Measurements from ENCODE around the gene ATXN1. TPM values are rescaled to one million over a fixed set of nuclear protein-coding genes. Genes with fewer than 3 reads are reported as not detected.
A peak's percentile ranks its signal among the peaks of the same experiment; 100 is the strongest.

The ATXN1 gene
- total RNA-seq, 1 donor from 2014 or later: 70.0 TPM

DNA sequence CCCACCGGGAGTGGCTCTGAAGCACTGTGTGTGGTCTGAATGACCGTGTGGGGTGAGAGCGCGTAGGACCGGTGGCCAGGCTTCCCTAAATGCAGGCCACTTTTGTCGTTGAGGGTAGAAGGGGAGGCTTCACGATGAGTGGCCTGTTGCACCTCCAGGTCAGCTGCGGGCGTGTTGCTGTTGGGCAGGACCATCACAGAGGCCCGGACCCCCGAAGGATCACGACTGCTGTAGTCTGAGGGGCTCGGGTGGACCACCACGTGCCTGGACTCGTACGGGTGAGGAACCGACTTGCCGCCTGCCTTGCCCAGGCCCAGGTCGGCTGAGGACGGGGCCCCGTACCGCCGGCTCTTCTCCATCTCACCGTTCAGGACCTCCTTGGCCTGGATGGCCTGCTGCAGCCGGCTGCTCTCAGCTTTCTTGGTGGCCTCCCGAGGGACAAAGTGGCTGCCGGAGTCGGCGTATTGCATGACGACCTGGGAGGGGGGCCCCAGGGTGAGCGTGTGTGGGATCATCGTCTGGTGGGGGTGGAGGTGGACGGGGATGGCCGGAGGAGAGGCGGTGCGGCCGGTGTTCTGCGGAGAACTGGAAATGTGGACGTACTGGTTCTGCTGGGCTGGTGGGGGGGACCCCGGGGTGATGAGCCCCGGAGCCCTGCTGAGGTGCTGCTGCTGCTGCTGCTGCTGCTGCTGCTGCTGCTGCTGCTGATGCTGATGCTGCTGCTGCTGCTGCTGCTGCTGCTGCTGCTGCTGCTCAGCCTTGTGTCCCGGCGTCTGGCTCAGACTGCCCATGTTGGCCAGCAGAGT, 434.1 kb downstream of the ATXN1 start:
- H3K27me3 Mint-ChIP-seq: no peaks in the 10 kb centered on the region
- no peak overlapping the region for H3K4me3 Mint-ChIP-seq
- peaks cover 41% of the 10 kb centered on the region for H3K36me3 Mint-ChIP-seq (ENCODE audit: low read depth)
- H3K9me3 Mint-ChIP-seq: no peaks in the 10 kb centered on the region
- intact Hi-C loops (cut with micrococcal nuclease): no loop called here
- H3K4me1 Mint-ChIP-seq: peaks cover 28% of the 10 kb centered on the region
- no peak overlapping the region for H3K27ac Mint-ChIP-seq
- no peak for DNase-seq

DNA sequence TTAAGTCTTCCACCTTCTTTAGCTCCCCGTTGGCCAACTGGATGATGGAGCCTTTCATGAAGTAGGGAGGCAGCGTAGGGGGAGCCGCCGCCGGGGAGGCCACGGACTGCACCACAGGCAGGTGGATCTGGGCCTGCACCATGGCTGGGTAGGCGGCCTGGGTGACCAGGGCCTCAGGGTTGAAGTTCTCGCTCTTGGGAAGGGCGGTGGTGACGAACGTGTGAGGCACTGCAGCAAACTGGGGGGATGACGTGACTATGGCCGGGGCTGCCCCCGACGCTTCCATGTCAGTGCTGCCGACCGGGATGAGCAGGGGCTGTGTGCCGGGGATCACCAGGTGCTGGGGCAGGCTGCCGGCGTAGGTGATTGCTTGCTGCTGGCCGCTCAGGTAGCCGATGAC, 434.7 kb downstream of the ATXN1 start:
- no peak for DNase-seq
- Mint-ChIP-seq H3K4me1 (peaks cover 33% of the 10 kb centered on the region), H3K27ac (no peak overlapping the region), H3K9me3 (no peaks in the 10 kb centered on the region), H3K36me3 (ENCODE audit: low read depth) (peaks cover 43% of the 10 kb centered on the region), H3K4me3 (no peak overlapping the region), H3K27me3 (no peaks in the 10 kb centered on the region)
- intact Hi-C loops (cut with micrococcal nuclease): no loop called here

DNA sequence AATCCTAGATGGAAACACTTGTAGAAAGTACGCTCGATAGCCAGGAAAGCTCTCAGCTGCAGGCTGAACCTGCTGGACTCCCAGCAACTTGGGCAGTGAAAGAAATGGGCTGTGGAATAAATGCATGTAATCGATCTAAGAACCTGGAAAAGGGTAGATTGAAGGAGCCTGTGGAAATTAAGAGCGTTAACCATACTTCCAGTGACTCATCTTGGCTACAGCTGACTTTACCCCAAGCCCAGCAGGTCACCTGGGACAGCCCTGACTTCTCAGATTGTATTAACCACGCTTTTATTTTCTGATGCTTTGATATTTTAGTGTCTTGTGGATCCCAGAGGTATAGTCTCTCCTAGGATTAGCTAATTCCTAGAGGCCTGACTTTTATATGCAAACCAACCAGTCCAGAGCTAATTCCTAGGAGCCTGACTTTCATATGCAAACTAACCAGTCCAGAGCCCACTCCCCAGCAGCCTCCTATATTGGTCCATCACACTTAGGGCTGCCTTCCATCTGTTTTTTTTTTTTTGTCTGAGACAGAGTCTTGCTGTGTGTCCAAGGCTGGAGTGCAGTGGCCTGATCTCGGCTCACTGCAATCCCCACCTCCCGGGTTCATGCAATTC, 436.5 kb downstream of the ATXN1 start:
- intact Hi-C loops (cut with micrococcal nuclease): loop anchor here (5.0 kb wide), 7 partner anchors 87 to 633 kb away; partner anchors contain the start of gene GMPR
- DNase-seq: no peak
- Mint-ChIP-seq H3K36me3 (ENCODE audit: low read depth) (peaks cover 47% of the 10 kb centered on the region), H3K4me3 (no peak overlapping the region), H3K9me3 (no peaks in the 10 kb centered on the region), H3K27ac (peak overlapping the region; percentile 75), H3K27me3 (no peaks in the 10 kb centered on the region), H3K4me1 (peaks cover 46% of the 10 kb centered on the region)

DNA sequence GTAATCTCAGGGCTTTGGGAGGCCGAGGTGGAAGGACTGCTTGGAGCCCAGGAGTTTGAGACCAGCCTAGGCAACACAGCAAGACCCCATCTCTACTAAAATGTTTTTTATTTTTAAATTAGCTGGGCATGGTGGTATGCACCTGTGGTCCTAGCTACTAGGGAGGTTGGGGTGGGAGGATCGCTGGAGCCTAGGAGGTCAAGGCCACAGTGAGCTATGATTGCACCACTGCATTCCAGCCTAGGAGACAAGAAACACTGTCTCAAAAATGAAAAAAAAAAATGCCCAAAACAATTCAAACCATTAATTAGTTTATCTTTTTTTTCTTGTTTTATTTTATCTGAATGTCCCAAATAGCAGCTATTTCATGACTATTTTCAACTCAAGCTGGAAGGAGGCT, 437.1 kb downstream of the ATXN1 start:
- no peaks in the 10 kb centered on the region for H3K27me3 Mint-ChIP-seq

DNA sequence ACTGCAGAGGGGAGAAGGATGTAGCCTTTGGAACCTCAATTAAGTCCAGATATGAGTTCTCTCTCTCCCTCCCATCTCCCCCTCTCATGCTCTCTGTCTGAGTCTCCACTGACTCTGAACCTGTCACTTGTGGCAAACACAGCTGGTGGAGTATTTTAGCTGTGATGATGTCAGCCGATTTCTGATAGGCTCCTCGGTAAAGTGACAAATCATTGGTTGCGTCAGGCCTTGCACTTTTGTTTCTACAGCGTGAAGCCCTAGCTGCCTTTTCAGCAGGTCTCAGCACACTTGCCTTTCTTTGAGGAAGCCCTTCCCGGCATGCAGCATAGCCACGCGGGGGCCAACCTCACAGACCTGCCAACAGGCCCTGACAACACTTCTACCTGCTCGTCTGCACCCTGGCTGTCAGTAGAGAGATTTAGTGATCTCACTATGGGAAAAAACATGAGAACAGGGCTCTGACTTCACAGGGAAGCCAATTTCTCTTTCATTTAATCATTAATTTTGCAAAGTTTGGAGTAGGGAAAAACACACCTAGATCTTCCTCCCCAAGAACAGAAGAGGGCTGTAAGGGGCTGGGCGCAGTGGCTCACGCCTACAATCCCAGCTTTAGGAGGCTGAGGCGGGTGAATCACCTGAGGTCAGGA, 438.5 kb downstream of the ATXN1 start:
- Mint-ChIP-seq H3K4me3 (peak overlapping the region; percentile 68), H3K9me3 (no peaks in the 10 kb centered on the region), H3K36me3 (ENCODE audit: low read depth) (peaks cover 37% of the 10 kb centered on the region), H3K4me1 (peaks cover 64% of the 10 kb centered on the region), H3K27ac (peak overlapping the region; percentile 93), H3K27me3 (no peaks in the 10 kb centered on the region)
- intact Hi-C loops (cut with micrococcal nuclease): loop anchor here (1.0 to 5.0 kb wide), 10 partner anchors 10 to 635 kb away; partner anchors contain the start of gene GMPR
- peak; percentile 94 for DNase-seq

More for the DNA sequence above, 437.1 kb downstream of the ATXN1 start:
- H3K9me3 Mint-ChIP-seq: no peaks in the 10 kb centered on the region
- H3K4me1 Mint-ChIP-seq: peaks cover 50% of the 10 kb centered on the region
- intact Hi-C loops (cut with micrococcal nuclease): loop anchor here (5.0 kb wide), 7 partner anchors 87 to 633 kb away; partner anchors contain the start of gene GMPR
- H3K36me3 Mint-ChIP-seq (ENCODE audit: low read depth): peaks cover 44% of the 10 kb centered on the region
- H3K27ac Mint-ChIP-seq: no peak overlapping the region
- no peak for DNase-seq
- H3K4me3 Mint-ChIP-seq: no peak overlapping the region

DNA sequence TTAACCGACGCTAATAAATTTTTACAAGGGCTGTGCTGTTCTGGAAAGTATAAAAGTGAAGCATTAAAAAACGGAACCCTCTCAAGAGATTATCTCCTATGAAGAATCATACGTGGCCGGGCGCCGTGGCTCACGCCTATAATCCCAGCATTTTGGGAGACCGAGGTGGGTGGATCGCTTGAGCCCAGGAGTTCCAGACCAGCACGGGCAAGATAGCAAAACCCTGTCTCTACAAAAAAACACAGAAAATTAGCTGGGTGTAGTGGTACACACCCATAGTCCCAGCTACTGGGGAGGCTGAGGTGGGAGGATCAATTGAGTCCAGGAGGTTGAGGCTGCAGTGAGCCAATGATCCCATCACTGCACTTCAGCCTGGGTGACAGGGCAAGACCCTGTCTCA, 439.4 kb downstream of the ATXN1 start:
- Mint-ChIP-seq H3K4me1 (peaks cover 71% of the 10 kb centered on the region), H3K27me3 (no peaks in the 10 kb centered on the region), H3K9me3 (no peaks in the 10 kb centered on the region), H3K4me3 (no peak overlapping the region), H3K36me3 (ENCODE audit: low read depth) (peaks cover 36% of the 10 kb centered on the region), H3K27ac (peak overlapping the region; percentile 93)
- intact Hi-C loops (cut with micrococcal nuclease): loop anchor here (1.0 to 5.0 kb wide), 11 partner anchors 10 to 635 kb away; partner anchors contain the start of gene GMPR
- no peak for DNase-seq

DNA sequence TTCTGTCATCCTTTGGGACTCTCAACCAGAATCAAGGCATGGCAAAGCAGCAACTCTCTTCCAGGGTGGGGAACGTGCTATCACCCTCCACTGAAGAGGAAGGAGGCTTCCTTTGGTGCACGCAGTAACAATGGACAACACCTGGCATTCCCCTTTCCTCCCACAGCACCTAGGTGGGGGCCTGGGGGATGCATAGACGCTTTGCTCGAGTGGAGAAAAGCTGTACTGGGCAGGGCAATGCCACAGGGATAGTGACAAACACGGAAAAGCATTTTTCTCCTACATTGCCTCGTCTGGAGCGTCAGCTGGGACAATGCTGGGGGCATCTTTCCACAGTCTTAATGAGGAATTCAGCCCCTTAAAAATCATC, 439.9 kb downstream of the ATXN1 start:
- peaks cover 75% of the 10 kb centered on the region for H3K4me1 Mint-ChIP-seq
- peak overlapping the region; percentile 84 for H3K27ac Mint-ChIP-seq
- no peak overlapping the region for H3K4me3 Mint-ChIP-seq
- DNase-seq: no peak
- peaks cover 31% of the 10 kb centered on the region for H3K36me3 Mint-ChIP-seq (ENCODE audit: low read depth)
- no peaks in the 10 kb centered on the region for H3K27me3 Mint-ChIP-seq
- intact Hi-C loops (cut with micrococcal nuclease): loop anchor here (2.0 to 5.0 kb wide), 8 partner anchors 84 to 636 kb away; partner anchors contain the start of gene GMPR
- no peaks in the 10 kb centered on the region for H3K9me3 Mint-ChIP-seq

DNA sequence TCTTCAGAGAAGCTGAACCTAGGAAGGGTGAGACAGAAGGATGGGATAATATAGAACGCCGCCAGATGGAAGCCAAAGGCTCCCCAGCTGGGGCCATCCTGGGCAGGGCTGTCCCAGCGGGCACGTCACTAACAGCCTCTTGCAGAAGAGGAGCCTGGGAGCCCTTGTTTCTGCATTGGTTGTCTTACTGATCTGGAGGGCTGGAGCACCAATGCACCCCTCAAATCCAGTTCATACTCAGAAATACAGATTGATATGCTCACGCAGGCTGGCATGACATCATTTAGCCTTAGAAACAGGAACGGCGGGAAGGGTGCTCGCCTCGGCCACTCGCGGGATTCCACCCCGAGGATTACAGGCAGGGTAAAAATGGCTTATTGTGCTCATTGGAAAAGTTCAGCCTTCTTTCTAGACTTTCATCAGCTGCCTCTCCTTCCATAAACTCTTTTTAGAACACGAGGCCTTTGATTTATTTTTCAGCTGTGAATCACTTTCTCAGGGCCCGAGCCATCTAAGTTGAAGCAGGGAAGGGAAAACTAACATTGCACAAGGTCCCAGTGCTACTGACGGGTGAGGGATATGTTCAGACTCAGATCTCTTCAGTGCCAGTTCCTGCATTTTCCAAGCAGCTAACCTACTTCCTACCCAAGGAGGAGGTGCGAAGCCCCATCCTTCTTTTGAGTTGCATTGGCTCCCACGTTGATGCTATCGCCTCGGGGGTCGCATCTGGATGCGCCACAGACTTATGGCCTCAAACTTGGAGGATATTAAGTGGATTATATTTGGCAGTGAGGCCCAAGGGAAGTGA, 440.5 kb downstream of the ATXN1 start:
- Mint-ChIP-seq H3K27ac (peak overlapping the region; percentile 84), H3K4me3 (peak overlapping the region; percentile 73), H3K27me3 (no peaks in the 10 kb centered on the region), H3K9me3 (no peaks in the 10 kb centered on the region), H3K36me3 (ENCODE audit: low read depth) (peaks cover 25% of the 10 kb centered on the region), H3K4me1 (peaks cover 73% of the 10 kb centered on the region)
- intact Hi-C loops (cut with micrococcal nuclease): loop anchor here (2.0 to 5.0 kb wide), 8 partner anchors 83 to 637 kb away; partner anchors contain the start of gene GMPR
- no peak for DNase-seq

DNA sequence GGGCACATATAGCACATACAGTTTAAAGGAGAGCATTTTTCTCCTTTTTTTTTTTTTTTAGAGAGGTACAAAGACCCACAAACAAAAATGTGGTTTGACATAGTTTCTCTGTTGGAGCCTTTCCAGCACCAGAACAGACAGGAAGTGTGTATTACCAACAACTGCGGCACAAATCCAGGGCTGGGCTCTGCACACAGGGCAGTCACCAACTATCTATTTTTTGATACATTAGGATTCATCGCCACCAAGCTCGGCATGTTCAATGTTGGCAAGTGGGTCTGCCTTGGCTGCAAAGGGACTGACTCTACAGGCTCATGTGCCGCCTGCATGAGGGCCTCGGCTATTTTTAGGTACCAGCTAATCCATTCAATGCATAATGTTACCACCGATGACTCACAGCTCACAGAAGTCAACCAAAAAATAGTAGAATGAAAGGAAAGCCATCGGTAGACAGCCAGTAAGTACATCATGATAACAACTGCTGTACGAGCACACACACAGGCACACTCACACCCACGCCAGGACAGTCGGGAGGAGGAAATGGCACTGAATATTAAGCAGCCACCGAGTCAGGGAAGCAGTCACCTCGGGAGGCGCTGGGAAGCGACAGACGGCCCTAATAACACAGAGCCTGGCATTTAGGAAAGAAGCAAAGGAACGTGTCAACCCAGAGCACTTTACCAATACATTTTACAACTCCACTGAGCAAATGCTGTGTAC, 441.3 kb downstream of the ATXN1 start:
- Mint-ChIP-seq H3K36me3 (ENCODE audit: low read depth) (peaks cover 23% of the 10 kb centered on the region), H3K4me1 (peaks cover 66% of the 10 kb centered on the region), H3K9me3 (no peaks in the 10 kb centered on the region), H3K4me3 (peak overlapping the region; percentile 73), H3K27ac (peak overlapping the region; percentile 84), H3K27me3 (no peaks in the 10 kb centered on the region)
- intact Hi-C loops (cut with micrococcal nuclease): loop anchor here (2.0 to 5.0 kb wide), 8 partner anchors 83 to 637 kb away; partner anchors contain the start of gene GMPR
- DNase-seq: peak; percentile 90

DNA sequence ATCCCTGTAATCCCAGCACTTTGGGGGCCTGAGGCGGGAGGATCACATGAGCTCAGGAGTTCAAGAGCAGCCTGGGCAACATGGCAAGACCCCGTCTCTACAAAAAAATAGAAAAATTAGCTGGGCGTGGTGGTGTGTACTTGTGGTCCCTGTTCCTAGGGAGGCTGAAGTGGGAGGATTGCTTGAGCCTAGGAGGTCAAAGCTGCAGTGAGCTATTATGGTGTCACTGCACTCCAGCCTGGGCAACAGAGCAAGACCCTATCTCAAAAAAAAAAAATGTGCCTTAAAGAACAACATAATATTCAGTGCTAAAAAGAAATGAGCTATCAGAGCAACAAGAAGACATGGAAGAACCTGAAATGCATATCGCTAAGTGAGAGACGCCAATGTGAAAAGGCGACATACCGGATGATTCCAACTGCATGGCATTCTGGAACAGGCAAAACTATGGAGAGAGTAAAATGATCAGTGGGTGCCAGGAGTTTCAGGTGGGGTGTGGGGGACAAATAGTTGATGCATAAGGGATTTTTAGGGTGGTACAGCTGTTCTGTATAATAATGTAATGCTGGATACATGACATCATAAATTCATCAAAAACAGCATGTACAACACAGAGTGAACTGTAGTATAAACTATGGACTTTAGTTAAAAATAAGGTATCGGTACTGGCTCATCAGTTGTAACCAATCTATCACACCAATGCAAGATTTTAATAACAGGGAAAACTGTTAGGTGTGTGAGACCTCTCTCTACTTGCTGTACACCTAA, 442.1 kb downstream of the ATXN1 start:
- Mint-ChIP-seq H3K4me3 (peak overlapping the region; percentile 73), H3K27ac (peak overlapping the region; percentile 84), H3K27me3 (no peaks in the 10 kb centered on the region), H3K36me3 (ENCODE audit: low read depth) (peaks cover 18% of the 10 kb centered on the region), H3K4me1 (peaks cover 61% of the 10 kb centered on the region), H3K9me3 (no peaks in the 10 kb centered on the region)
- DNase-seq: no peak
- intact Hi-C loops (cut with micrococcal nuclease): no loop called here

DNA sequence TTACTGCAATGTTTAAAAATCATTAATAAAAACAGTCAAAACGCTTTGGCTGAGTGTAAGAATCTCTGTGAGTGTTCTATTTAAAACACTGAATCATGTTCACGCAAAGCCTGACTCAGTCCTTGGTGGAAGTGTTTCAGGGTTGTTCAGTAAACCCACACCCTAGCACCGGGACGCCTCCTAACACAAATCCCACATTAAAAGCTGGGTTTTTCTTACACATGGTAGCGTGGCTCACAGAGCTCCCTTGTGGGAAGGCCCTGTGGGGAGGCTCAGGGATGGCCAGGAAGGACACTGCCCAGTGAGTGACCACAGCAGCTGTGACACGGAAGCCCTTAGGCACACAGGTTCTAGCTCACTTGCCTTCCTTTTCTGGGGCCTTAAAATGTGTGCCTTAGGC, 442.7 kb downstream of the ATXN1 start:
- Mint-ChIP-seq H3K27ac (peak overlapping the region; percentile 84), H3K4me1 (peaks cover 61% of the 10 kb centered on the region), H3K27me3 (no peaks in the 10 kb centered on the region), H3K36me3 (ENCODE audit: low read depth) (peaks cover 18% of the 10 kb centered on the region), H3K9me3 (no peaks in the 10 kb centered on the region), H3K4me3 (peak overlapping the region; percentile 73)
- intact Hi-C loops (cut with micrococcal nuclease): no loop called here
- peak; percentile 77 for DNase-seq

DNA sequence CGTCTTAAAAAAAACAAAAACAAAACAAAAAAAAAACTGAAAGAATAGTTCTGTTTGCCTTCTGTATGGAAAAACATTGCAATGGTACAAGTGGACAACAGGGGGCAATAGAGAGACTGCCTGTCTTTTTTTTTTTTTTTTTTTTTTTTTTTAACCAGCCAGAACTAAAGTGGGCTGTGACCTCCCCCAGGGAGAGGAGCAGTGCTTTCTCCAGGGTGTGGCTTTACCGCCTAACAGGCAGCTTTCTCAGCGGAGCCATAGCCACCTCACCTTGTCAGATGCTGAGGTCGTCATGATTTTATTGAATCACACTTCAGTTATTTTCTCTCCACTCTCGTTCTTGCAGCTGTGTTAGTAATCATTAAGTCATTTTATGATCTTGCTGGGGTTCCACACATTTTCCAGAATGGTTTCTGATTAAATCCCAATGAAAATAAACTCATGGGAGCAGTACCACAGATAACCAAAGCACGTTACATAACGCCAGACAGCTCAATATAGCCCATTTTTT, 444.5 kb downstream of the ATXN1 start:
- H3K9me3 Mint-ChIP-seq: no peaks in the 10 kb centered on the region
- no peaks in the 10 kb centered on the region for H3K27me3 Mint-ChIP-seq
- intact Hi-C loops (cut with micrococcal nuclease): no loop called here
- H3K4me3 Mint-ChIP-seq: no peak overlapping the region
- peaks cover 46% of the 10 kb centered on the region for H3K4me1 Mint-ChIP-seq
- H3K36me3 Mint-ChIP-seq (ENCODE audit: low read depth): peaks cover 14% of the 10 kb centered on the region
- peak; percentile 81 for DNase-seq
- peak overlapping the region; percentile 43 for H3K27ac Mint-ChIP-seq
